HG03159 (cell line): Measurements from ENCODE around the gene WIPF2.

Source experiments
- ATAC-seq: cut with Tn5 transposase; IDR thresholded peaks from one replicate; pipeline ENCODE4 v1.9.1; 2021; ENCODE audit warnings: mild to moderate bottlenecking, moderate library complexity; ENCODE audit not compliant: unreplicated experiment

The WIPF2 gene

GRCh38 chr17:40218740-40219593, at the start of gene WIPF2:
Gene WIPF2 (plus strand): TSS chr17:40219304. CDS start chr17:40256460, 37,156 bp downstream.
- ATAC-seq, result peak; percentile 93

- ATAC-seq, result no peak
Measured at GRCh38 chr17:40170325-40170724, 48.8 kb upstream of the WIPF2 start.

- ATAC-seq, result no peak
Measured at GRCh38 chr17:40171750-40172149, 47.4 kb upstream of the WIPF2 start.

- no peak for ATAC-seq
Measured at GRCh38 chr17:40173091-40173777, 45.9 kb upstream of the WIPF2 start.

GRCh38 chr17:40173778-40174135, 45.3 kb upstream of the WIPF2 start:
- ATAC-seq, result no peak

GRCh38 chr17:40174514-40174913, 44.6 kb upstream of the WIPF2 start:
- no peak for ATAC-seq

GRCh38 chr17:40175928-40176753, 43.0 kb upstream of the WIPF2 start:
- ATAC-seq, result no peak

GRCh38 chr17:40176754-40177110, 42.4 kb upstream of the WIPF2 start:
- ATAC-seq, result no peak

GRCh38 chr17:40177275-40177874, 41.7 kb upstream of the WIPF2 start, which contains the start of gene RAPGEFL1:
Gene RAPGEFL1 (plus strand): TSS chr17:40177470. CDS start chr17:40177862, 392 bp downstream.
- ATAC-seq, result peak; percentile 65

GRCh38 chr17:40178021-40178601, 41.0 kb upstream of the WIPF2 start:
- no peak for ATAC-seq

GRCh38 chr17:40178660-40179059, 40.4 kb upstream of the WIPF2 start:
- no peak for ATAC-seq

GRCh38 chr17:40179923-40180659, 39.0 kb upstream of the WIPF2 start:
- ATAC-seq, result no peak

GRCh38 chr17:40180694-40181093, 38.4 kb upstream of the WIPF2 start:
- ATAC-seq, result no peak

- ATAC-seq, result no peak
Measured at GRCh38 chr17:40181205-40181604, 37.9 kb upstream of the WIPF2 start.

GRCh38 chr17:40182606-40183005, 36.5 kb upstream of the WIPF2 start:
- no peak for ATAC-seq

GRCh38 chr17:40187238-40187637, 31.9 kb upstream of the WIPF2 start:
- no peak for ATAC-seq

- no peak for ATAC-seq
Measured at GRCh38 chr17:40188694-40189093, 30.4 kb upstream of the WIPF2 start.

GRCh38 chr17:40190197-40191021, 28.7 kb upstream of the WIPF2 start:
- no peak for ATAC-seq
